ENCODE measurements around the gene LEAP2. TPM values are rescaled to one million over a fixed set of nuclear protein-coding genes. Genes with fewer than 3 reads are reported as not detected.

LEAP2 gene
- total RNA-seq, 1 donor from 2014 or later = 2.5 TPM

DNA sequence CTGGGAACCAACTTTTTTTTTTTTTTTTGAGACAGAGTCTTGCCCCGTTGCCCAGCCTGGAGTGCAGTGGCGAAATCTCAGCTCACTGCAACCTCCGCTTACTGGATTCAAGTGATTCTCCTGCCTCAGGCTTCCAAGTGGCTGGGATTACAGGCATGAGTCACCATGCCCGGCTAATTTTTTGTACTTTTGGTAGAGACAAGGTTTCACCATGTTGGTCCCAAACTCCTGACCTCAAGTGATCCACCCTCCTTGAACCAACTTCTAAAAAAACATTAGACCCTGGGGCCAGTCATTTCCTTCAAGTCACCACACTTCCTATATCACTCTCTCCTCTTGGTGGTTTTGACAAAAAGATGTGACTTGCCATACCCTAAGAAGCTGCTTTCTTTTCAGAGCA, 32.2 kb upstream of the LEAP2 start:
- Mint-ChIP-seq H3K27ac (ENCODE audit: unreplicated experiment) (no peak overlapping the region), H3K4me3 (ENCODE audit: unreplicated experiment) (no peak overlapping the region), H3K9me3 (ENCODE audit: unreplicated experiment) (no peaks in the 10 kb centered on the region), H3K36me3 (ENCODE audit: unreplicated experiment) (no peaks in the 10 kb centered on the region), H3K4me1 (ENCODE audit: low read depth, unreplicated experiment) (no peaks in the 10 kb centered on the region), H3K27me3 (ENCODE audit: unreplicated experiment) (peaks cover 2% of the 10 kb centered on the region)
- DNase-seq = no peak
- no peak for TF ChIP-seq CTCF (IDR thresholded peaks at IDR 0.05; ENCODE audit: partially characterized antibody, unreplicated experiment)

DNA sequence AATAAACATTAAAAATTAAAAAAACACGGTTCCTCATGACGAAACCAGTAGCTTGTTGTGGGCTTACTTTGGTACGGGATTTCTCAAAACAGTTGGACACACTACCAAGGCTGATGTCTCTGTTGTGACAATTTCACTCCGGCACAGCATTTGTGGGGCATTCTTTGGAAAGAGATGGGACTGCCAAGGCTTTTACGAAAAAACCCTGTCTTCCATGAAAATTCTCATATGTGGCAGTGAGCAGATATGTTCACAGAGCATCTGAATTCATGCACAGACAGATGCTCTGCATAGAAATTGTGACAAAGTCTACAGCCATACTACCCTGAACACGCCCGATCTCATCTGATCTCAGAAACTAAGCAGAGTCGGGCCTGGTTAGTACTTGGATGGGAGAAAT, 25.2 kb upstream of the LEAP2 start:
- no peak for DNase-seq
- Mint-ChIP-seq H3K9me3 (ENCODE audit: unreplicated experiment) (no peaks in the 10 kb centered on the region), H3K4me3 (ENCODE audit: unreplicated experiment) (no peak overlapping the region), H3K27me3 (ENCODE audit: unreplicated experiment) (no peaks in the 10 kb centered on the region), H3K27ac (ENCODE audit: unreplicated experiment) (no peak overlapping the region), H3K36me3 (ENCODE audit: unreplicated experiment) (no peaks in the 10 kb centered on the region), H3K4me1 (ENCODE audit: low read depth, unreplicated experiment) (no peaks in the 10 kb centered on the region)
- TF ChIP-seq CTCF (IDR thresholded peaks at IDR 0.05; ENCODE audit: partially characterized antibody, unreplicated experiment) = no peak

DNA sequence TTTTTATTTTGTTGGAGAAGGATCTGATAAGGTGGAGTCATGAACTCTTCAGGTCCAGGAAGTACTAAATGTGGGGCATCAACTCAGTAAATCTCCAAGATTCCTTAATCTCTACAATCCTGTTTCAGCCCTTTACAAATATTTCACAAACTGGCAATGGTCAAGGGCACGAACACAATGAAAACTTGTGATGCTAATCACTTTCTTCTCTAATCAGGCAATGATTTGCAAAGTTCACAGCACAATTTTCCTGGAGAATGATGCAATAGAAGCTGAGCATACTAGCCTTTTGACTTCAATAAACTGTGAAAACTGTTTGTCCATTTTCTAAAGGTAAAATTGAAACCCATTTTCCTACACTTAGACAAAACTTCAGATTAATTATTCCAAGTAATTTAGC, 24.1 kb upstream of the LEAP2 start:
- Mint-ChIP-seq H3K9me3 (ENCODE audit: unreplicated experiment) (no peaks in the 10 kb centered on the region), H3K36me3 (ENCODE audit: unreplicated experiment) (no peaks in the 10 kb centered on the region), H3K4me1 (ENCODE audit: low read depth, unreplicated experiment) (no peaks in the 10 kb centered on the region), H3K4me3 (ENCODE audit: unreplicated experiment) (no peak overlapping the region), H3K27ac (ENCODE audit: unreplicated experiment) (no peak overlapping the region), H3K27me3 (ENCODE audit: unreplicated experiment) (no peaks in the 10 kb centered on the region)
- no peak for DNase-seq
- TF ChIP-seq CTCF (IDR thresholded peaks at IDR 0.05; ENCODE audit: partially characterized antibody, unreplicated experiment) = no peak

- no peak for DNase-seq
- H3K36me3 Mint-ChIP-seq (ENCODE audit: unreplicated experiment) = no peaks in the 10 kb centered on the region
- H3K4me1 Mint-ChIP-seq (ENCODE audit: low read depth, unreplicated experiment) = no peaks in the 10 kb centered on the region
- H3K9me3 Mint-ChIP-seq (ENCODE audit: unreplicated experiment) = no peaks in the 10 kb centered on the region
- no peak overlapping the region for H3K27ac Mint-ChIP-seq (ENCODE audit: unreplicated experiment)
- H3K4me3 Mint-ChIP-seq (ENCODE audit: unreplicated experiment) = no peak overlapping the region
- TF ChIP-seq CTCF (IDR thresholded peaks at IDR 0.05; ENCODE audit: partially characterized antibody, unreplicated experiment) = no peak
- H3K27me3 Mint-ChIP-seq (ENCODE audit: unreplicated experiment) = no peaks in the 10 kb centered on the region
Measured at GRCh38 chr5:132850066-132850465, 23.4 kb upstream of the LEAP2 start.

- Mint-ChIP-seq H3K4me3 (ENCODE audit: unreplicated experiment) (no peak overlapping the region), H3K9me3 (ENCODE audit: unreplicated experiment) (no peaks in the 10 kb centered on the region), H3K4me1 (ENCODE audit: low read depth, unreplicated experiment) (no peaks in the 10 kb centered on the region), H3K36me3 (ENCODE audit: unreplicated experiment) (no peaks in the 10 kb centered on the region), H3K27me3 (ENCODE audit: unreplicated experiment) (no peaks in the 10 kb centered on the region), H3K27ac (ENCODE audit: unreplicated experiment) (no peak overlapping the region)
- TF ChIP-seq CTCF (IDR thresholded peaks at IDR 0.05; ENCODE audit: partially characterized antibody, unreplicated experiment) = no peak
- DNase-seq = no peak
Measured at GRCh38 chr5:132853323-132853722, 20.1 kb upstream of the LEAP2 start.

All from glutamatergic neuron (in vitro differentiated cells).